Rectal smooth muscle tissue (tissue), 1 donor: ENCODE measurements around the gene SLC66A1.

Experiments used
- H3K27ac ChIP-seq: one replicate; pipeline ENCODE4 v1.7.0; 2013; ENCODE audit warnings: low read depth, low read length, inconsistent platforms
- H3K27me3 ChIP-seq: one replicate; pipeline ENCODE4 v1.7.0; 2013; ENCODE audit warnings: low read length; ENCODE audit not compliant: control insufficient read depth, insufficient read depth
- H3K36me3 ChIP-seq: one replicate; pipeline ENCODE4 v1.7.0; 2013; ENCODE audit warnings: low read length; ENCODE audit not compliant: control insufficient read depth, insufficient read depth
- H3K4me1 ChIP-seq: one replicate; pipeline ENCODE4 v1.7.0; 2013; ENCODE audit warnings: low read length; ENCODE audit not compliant: control insufficient read depth, insufficient read depth
- H3K4me3 ChIP-seq: one replicate; pipeline ENCODE4 v1.7.0; 2013; ENCODE audit warnings: low read length
- H3K9ac ChIP-seq: one replicate; pipeline ENCODE4 v1.7.0; 2013; ENCODE audit warnings: low read length

Gene SLC66A1

DNA sequence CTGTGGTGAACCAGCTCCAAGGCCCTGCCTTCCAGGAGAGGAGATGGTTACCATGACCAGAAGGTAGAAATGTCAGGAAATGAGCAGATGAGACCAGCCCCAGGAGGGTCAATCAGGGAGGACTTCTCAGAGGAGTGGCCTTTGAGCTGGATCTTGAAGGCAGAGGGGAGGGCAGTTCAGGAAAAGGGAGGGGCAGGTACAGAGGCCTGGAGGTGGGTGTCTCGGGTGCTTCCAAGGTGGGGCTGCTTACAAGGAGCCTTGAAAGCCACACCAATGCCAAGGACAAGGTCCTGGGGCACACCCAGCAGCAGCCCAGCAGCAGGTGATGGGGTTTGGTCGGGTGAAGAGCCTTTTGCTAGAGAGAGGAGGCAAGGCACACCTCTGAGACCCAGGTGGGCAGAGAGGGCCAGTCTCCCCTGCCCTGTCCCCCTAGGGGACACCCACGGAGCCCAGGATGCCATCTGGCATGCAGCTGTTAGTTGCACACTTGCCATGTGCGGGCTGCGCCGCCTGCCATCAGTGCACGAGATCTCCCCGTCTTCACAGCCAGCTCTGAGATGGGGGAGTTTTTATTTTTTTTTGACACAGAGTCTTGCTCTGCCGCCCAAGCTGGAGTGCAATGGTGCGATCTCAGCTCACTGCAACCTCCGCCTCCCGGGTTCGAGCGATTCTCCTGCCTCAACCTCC is 18.5 kb downstream of the SLC66A1 start:
- no peaks in the 10 kb centered on the region for H3K4me1 ChIP-seq
- H3K27ac ChIP-seq = no peak overlapping the region
- no peak overlapping the region for H3K9ac ChIP-seq
- H3K36me3 ChIP-seq = peaks cover 21% of the 10 kb centered on the region
- no peaks in the 10 kb centered on the region for H3K27me3 ChIP-seq
- no peak overlapping the region for H3K4me3 ChIP-seq

GRCh38 chr1:19331262-19331878 is 19.2 kb downstream of the SLC66A1 start:
- Histone ChIP-seq H3K4me3 (no peak overlapping the region), H3K27ac (no peak overlapping the region), H3K36me3 (peaks cover 15% of the 10 kb centered on the region), H3K9ac (no peak overlapping the region), H3K27me3 (no peaks in the 10 kb centered on the region), H3K4me1 (no peaks in the 10 kb centered on the region)

GRCh38 chr1:19332832-19333231 is 20.7 kb downstream of the SLC66A1 start:
- Histone ChIP-seq H3K27ac (no peak overlapping the region), H3K36me3 (peaks cover 3% of the 10 kb centered on the region), H3K4me3 (no peak overlapping the region), H3K9ac (no peak overlapping the region), H3K4me1 (no peaks in the 10 kb centered on the region), H3K27me3 (no peaks in the 10 kb centered on the region)

- H3K4me1 ChIP-seq = no peaks in the 10 kb centered on the region
- H3K27ac ChIP-seq = no peak overlapping the region
- no peak overlapping the region for H3K4me3 ChIP-seq
- H3K27me3 ChIP-seq = no peaks in the 10 kb centered on the region
- peaks cover 5% of the 10 kb centered on the region for H3K36me3 ChIP-seq
- no peak overlapping the region for H3K9ac ChIP-seq
Measured at GRCh38 chr1:19333587-19334354, 21.6 kb downstream of the SLC66A1 start.

DNA sequence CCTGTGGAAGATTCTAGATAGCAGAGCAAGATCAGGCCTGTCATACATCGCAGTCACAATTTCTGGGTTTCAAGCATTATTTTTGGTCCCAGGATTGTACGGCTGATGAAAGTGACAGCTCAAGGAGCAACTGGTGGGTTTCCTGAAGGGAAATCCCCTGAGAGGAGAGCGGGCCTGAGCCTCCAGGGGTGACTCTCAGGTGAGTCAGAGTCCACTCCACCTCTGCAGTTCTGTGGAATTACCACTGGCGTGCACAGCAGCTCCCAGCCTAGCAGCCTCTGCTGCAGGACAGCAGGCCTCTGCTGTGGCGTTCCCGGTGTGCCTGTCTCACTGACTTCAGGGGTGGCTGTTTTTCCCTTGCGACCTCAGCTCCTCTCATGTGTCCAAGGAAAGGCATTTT is 24.4 kb downstream of the SLC66A1 start:
- no peak overlapping the region for H3K27ac ChIP-seq
- H3K27me3 ChIP-seq = no peaks in the 10 kb centered on the region
- H3K4me3 ChIP-seq = no peak overlapping the region
- H3K36me3 ChIP-seq = peaks cover 9% of the 10 kb centered on the region
- no peaks in the 10 kb centered on the region for H3K4me1 ChIP-seq
- no peak overlapping the region for H3K9ac ChIP-seq

- Histone ChIP-seq H3K27me3 (no peaks in the 10 kb centered on the region), H3K4me1 (no peaks in the 10 kb centered on the region), H3K27ac (no peak overlapping the region), H3K9ac (no peak overlapping the region), H3K4me3 (no peak overlapping the region), H3K36me3 (peaks cover 9% of the 10 kb centered on the region)
Measured at GRCh38 chr1:19337289-19337688, 25.2 kb downstream of the SLC66A1 start.

GRCh38 chr1:19338323-19338762 is 26.2 kb downstream of the SLC66A1 start:
- H3K4me3 ChIP-seq = no peak overlapping the region
- H3K27me3 ChIP-seq = no peaks in the 10 kb centered on the region
- no peak overlapping the region for H3K9ac ChIP-seq
- no peaks in the 10 kb centered on the region for H3K4me1 ChIP-seq
- H3K27ac ChIP-seq = no peak overlapping the region
- H3K36me3 ChIP-seq = peaks cover 16% of the 10 kb centered on the region

GRCh38 chr1:19339214-19339861 is 27.2 kb downstream of the SLC66A1 start:
- no peaks in the 10 kb centered on the region for H3K4me1 ChIP-seq
- H3K9ac ChIP-seq = no peak overlapping the region
- H3K4me3 ChIP-seq = no peak overlapping the region
- no peaks in the 10 kb centered on the region for H3K27me3 ChIP-seq
- H3K27ac ChIP-seq = no peak overlapping the region
- H3K36me3 ChIP-seq = peaks cover 25% of the 10 kb centered on the region

- no peaks in the 10 kb centered on the region for H3K4me1 ChIP-seq
- no peaks in the 10 kb centered on the region for H3K27me3 ChIP-seq
- H3K27ac ChIP-seq = no peak overlapping the region
- H3K4me3 ChIP-seq = no peak overlapping the region
- H3K9ac ChIP-seq = no peak overlapping the region
- peaks cover 27% of the 10 kb centered on the region for H3K36me3 ChIP-seq
Measured at GRCh38 chr1:19340387-19340937, 28.3 kb downstream of the SLC66A1 start.

DNA sequence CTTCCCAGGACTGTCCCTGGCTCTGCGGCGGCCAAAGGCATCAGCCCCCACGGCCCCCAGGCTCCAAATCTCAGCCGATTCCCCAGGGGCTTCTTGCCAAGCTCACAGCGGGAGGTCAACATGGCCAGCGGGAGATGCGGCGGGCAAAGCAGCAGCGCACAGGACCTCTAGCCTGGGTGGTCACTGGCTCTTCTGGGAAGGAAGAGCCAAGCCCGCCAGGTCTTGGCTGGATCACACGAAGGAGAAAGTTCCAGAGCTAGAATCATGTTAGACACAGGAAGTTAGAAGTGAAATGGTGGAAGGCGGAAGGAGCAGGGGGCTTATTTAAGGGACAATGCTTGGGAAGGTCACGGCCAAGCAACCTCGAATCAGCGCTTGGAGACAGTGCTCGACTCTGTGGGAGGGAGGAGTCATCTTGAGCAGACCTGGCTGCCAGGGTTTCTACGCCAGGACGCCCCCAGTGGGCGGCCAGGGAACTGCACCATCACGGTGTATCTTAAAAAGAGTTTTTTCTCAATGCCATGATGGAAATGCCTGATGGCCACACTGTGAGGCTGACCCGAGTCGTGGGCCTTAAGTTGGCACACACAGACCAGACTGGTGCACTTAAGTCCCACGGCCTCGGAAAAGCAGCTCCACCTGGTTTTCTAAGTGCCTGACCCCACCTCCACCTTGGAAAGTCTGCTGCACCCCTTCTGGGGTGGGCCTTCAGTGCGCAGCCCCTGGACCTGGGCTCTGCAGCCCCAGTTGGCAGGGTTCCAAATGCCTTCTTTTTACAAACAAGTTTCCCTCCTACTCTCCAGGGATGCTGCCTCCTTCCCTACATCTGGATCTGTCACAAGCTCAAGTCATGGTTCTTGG is 29.3 kb downstream of the SLC66A1 start:
- Histone ChIP-seq H3K4me3 (no peak overlapping the region), H3K4me1 (no peaks in the 10 kb centered on the region), H3K27ac (no peak overlapping the region), H3K27me3 (no peaks in the 10 kb centered on the region), H3K36me3 (peaks cover 29% of the 10 kb centered on the region), H3K9ac (no peak overlapping the region)

- Histone ChIP-seq H3K4me1 (no peaks in the 10 kb centered on the region), H3K27ac (no peak overlapping the region), H3K36me3 (peaks cover 29% of the 10 kb centered on the region), H3K4me3 (no peak overlapping the region), H3K9ac (no peak overlapping the region), H3K27me3 (no peaks in the 10 kb centered on the region)
Measured at GRCh38 chr1:19342062-19342750, 30.1 kb downstream of the SLC66A1 start.
